K562 (cell line): ENCODE results near the gene APOM. TPM values are rescaled to one million over a fixed set of nuclear protein-coding genes. Genes with fewer than 3 reads are reported as not detected.

Experiments used
- ATF7 ChIP-seq: fragments of 450-650 bp; IDR thresholded peaks from 2 replicates; pipeline ENCODE4 v1.7.1; 2014; ENCODE audit warnings: mild to moderate bottlenecking, moderate library complexity
- CBFA2T2 ChIP-seq: fragments of 450-650 bp; conservative IDR thresholded peaks from 2 replicates; pipeline ENCODE4 v1.6.1; 2017; ENCODE audit warnings: mild to moderate bottlenecking
- CREB1 ChIP-seq, 2 experiments: sonication (generic) in 1 of 2; formaldehyde crosslinking in 1 of 2; IDR thresholded peaks; 2 replicates each; pipeline versions ENCODE4 v1.6.1 to v1.8.0; 2012 to 2022; ENCODE audit warnings: inconsistent platforms in 1 of 2, mild to moderate bottlenecking in 1 of 2, missing genetic modification reagents in 1 of 2, moderate library complexity in 1 of 2
- EZH2 ChIP-seq: IDR thresholded peaks from 2 replicates; pipeline ENCODE4 v1.6.1; 2012; ENCODE audit warnings: low read depth, mild to moderate bottlenecking, inconsistent platforms, low read length, borderline replicate concordance
- FUS ChIP-seq: fragments of 200-400 bp; formaldehyde crosslinking; optimal IDR thresholded peaks from 2 replicates; pipeline ENCODE3; 2017; ENCODE audit warnings: low read depth, low read length
- GABPA ChIP-seq: fragments of 200-800 bp; sonication (Bioruptor generic); conservative IDR thresholded peaks from 2 replicates; pipeline ENCODE4 v1.6.1; 2016; ENCODE audit warnings: low read depth, missing genetic modification characterization, missing compliant biosample characterization
- HMGN3 ChIP-seq: IDR thresholded peaks from 2 replicates; pipeline ENCODE4 v1.6.1; 2011; ENCODE audit warnings: borderline replicate concordance, low read depth, mild to moderate bottlenecking, mixed read lengths, low read length; ENCODE audit not compliant: insufficient read length; ENCODE audit errors: extremely low read depth
- JUND ChIP-seq, 2 experiments: IDR thresholded peaks; 2 replicates in 1 of 2; 3 replicates in 1 of 2; pipeline ENCODE4 v1.6.1; 2011; ENCODE audit warnings: borderline replicate concordance in 2 of 2, low read depth in 2 of 2, low read length in 2 of 2, improper control_type of control experiment in 1 of 2, missing biosample characterization in 1 of 2, missing genetic modification characterization in 1 of 2, missing genetic modification reagents in 1 of 2
- NR2C1 ChIP-seq, 2 experiments: fragments of 450-650 bp; IDR thresholded peaks; 2 replicates each; pipeline ENCODE4 v1.6.1; 2017; ENCODE audit warnings: mild to moderate bottlenecking in 2 of 2, antibody characterized with exemption in 1 of 2, inconsistent platforms in 1 of 2, missing compliant biosample characterization in 1 of 2, missing genetic modification characterization in 1 of 2
- PHF21A ChIP-seq: fragments of 450-650 bp; IDR thresholded peaks from 2 replicates; pipeline ENCODE4 v1.6.1; 2017; ENCODE audit warnings: low read depth, borderline replicate concordance
- SIX5 ChIP-seq, 2 experiments: IDR thresholded peaks; 2 replicates each; pipeline ENCODE4 v1.6.1; 2011; ENCODE audit warnings: low read length in 2 of 2, borderline replicate concordance in 1 of 2, low read depth in 1 of 2, mild to moderate bottlenecking in 1 of 2, moderate library complexity in 1 of 2; ENCODE audit not compliant: insufficient read depth in 1 of 2
- ZKSCAN3 ChIP-seq: fragments of 250-450 bp; sonication (Bioruptor Pico); IDR thresholded peaks from 2 replicates; pipeline ENCODE4 v1.4.0; 2020
- ZNF174 ChIP-seq: fragments of 250-450 bp; sonication (Bioruptor Pico); IDR thresholded peaks from 2 replicates; pipeline ENCODE4 v1.4.0; 2020; ENCODE audit warnings: mild to moderate bottlenecking
- ZNF212 ChIP-seq: fragments of 450-650 bp; formaldehyde crosslinking; IDR thresholded peaks from 2 replicates; pipeline ENCODE4 v1.4.0; 2020; ENCODE audit warnings: mild to moderate bottlenecking
- polyA plus RNA-seq, 8 experiments: library from polyadenylated mRNA; depleted of rRNA in 4 of 8; stranded (reverse) in 5 of 8; unstranded in 3 of 8; fragments of >200 nt; fragmentation: Nextera tagmentation in 2 of 8; fragmentation: Illumina TruSeq in 1 of 8; extraction: Ambion mirVana in 2 of 8; extraction: Trizol in 1 of 8; gene quantifications; 2 replicates each; pipeline versions ENCODE4 v1.2.1 to v1.2.3, GENCODE V29; 2011 to 2014; ENCODE audit warnings: inconsistent platforms in 1 of 8, missing spikeins in 1 of 8
- total RNA-seq, 7 experiments: library from RNA; depleted of rRNA in 6 of 7; stranded (reverse); fragments of >200 nt in 6 of 7; fragmentation: Illumina TruSeq in 2 of 7; extraction: Trizol in 2 of 7; gene quantifications; 2 replicates each; pipeline versions ENCODE4 v1.2.1 to v1.2.3, GENCODE V29; 2011 to 2021; ENCODE audit warnings: low replicate concordance in 1 of 7
- TF ChIP-seq, protein P1 (sequence below): sonication (generic); formaldehyde crosslinking; IDR thresholded peaks from 2 replicates; pipeline ENCODE4 v1.5.0; 2020; ENCODE audit warnings: missing genetic modification reagents
- TF ChIP-seq, protein P2 (sequence below): sonication (generic); formaldehyde crosslinking; IDR thresholded peaks from 2 replicates; pipeline ENCODE4 v1.8.1; 2022; ENCODE audit warnings: missing genetic modification reagents
- TF ChIP-seq, protein P3 (sequence below): fragments of 450-650 bp; IDR thresholded peaks from 2 replicates; pipeline ENCODE4 v1.6.1; 2016; ENCODE audit warnings: low read depth, mild to moderate bottlenecking, moderate library complexity
- TF ChIP-seq, protein P4 (sequence below): fragments of 450-650 bp; IDR thresholded peaks from 2 replicates; pipeline ENCODE4 v1.6.1; 2016; ENCODE audit warnings: antibody characterized with exemption

Gene APOM
- total and polyA plus RNA-seq, 9 of the 15 experiments (the other 6 are each of a cell fraction or from before 2014, with no cell fraction given), result 5.7 to 24.3 (median 10.4) TPM

DNA sequence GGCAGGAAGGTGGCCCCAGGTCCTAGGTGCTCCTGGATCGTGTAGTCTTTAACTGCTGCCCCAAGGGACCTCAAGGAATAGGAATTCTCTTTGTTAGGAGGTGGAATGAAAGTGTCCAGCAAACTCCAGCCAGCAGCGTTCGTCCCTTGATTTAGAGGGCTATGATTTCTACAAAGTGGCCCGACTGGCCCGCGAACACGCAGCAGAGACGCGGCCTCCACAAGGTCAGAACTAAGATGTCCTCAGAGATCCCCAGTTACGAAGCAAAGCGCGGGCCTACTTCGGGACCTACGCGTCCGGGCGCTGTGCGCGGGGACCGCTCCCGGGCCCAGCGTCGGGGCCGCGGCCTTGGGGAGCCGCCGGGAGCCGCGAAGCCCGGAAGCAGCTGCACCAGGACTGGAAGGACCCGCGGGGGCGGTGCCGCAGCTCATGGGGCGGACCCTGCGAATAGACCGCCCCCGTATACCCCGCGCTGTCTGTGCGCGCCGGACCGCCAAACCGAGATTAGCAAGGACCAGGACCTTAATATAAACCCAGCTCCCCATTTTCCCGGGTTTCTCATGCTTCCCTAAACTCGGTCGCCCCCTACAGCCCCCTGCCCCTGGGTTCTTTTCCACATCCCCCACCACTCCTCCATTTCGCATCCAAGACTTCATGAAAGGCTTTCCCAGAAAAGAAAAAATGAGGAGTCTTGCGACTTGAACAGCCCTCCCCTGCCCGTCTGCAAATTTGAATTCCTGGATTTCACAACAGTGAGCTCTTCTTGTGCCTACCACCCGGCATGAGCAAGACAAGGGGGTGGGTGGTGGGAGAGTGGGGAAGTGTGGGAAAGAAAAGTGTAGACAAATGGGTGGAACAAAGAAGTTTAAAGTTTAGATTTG is 4.9 kb downstream of the APOM start, which contains the start of gene C6orf47 (continued):
- TF ChIP-seq, protein P1, sequence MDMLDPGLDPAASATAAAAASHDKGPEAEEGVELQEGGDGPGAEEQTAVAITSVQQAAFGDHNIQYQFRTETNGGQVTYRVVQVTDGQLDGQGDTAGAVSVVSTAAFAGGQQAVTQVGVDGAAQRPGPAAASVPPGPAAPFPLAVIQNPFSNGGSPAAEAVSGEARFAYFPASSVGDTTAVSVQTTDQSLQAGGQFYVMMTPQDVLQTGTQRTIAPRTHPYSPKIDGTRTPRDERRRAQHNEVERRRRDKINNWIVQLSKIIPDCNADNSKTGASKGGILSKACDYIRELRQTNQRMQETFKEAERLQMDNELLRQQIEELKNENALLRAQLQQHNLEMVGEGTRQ (CRISPR knock-in tag), result no peak
- TF ChIP-seq PHF21A, result no peak
- no peak for TF ChIP-seq EZH2
- TF ChIP-seq CBFA2T2, result no peak
- TF ChIP-seq FUS, result no peak
- TF ChIP-seq, protein P2, sequence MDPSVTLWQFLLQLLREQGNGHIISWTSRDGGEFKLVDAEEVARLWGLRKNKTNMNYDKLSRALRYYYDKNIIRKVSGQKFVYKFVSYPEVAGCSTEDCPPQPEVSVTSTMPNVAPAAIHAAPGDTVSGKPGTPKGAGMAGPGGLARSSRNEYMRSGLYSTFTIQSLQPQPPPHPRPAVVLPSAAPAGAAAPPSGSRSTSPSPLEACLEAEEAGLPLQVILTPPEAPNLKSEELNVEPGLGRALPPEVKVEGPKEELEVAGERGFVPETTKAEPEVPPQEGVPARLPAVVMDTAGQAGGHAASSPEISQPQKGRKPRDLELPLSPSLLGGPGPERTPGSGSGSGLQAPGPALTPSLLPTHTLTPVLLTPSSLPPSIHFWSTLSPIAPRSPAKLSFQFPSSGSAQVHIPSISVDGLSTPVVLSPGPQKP (CRISPR knock-in tag), result no peak
- TF ChIP-seq ATF7, result peak; percentile 85
- TF ChIP-seq GABPA, result no peak
- no peak for TF ChIP-seq ZKSCAN3
- no peak for TF ChIP-seq HMGN3
- 0 out of 4 replicates have a peak, but pooled peaks of 1 of the 2 experiments have one; percentile 2 for TF ChIP-seq SIX5 (IDR thresholded peaks at IDR 0.05; ENCODE audit: borderline replicate concordance in 1 of 2, insufficient read depth in 1 of 2, low read depth in 1 of 2, low read length in 2 of 2)
- TF ChIP-seq, protein P3, sequence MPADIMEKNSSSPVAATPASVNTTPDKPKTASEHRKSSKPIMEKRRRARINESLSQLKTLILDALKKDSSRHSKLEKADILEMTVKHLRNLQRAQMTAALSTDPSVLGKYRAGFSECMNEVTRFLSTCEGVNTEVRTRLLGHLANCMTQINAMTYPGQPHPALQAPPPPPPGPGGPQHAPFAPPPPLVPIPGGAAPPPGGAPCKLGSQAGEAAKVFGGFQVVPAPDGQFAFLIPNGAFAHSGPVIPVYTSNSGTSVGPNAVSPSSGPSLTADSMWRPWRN, result no peak
- TF ChIP-seq ZNF174 (CRISPR knock-in tag), result no peak
- no peak for TF ChIP-seq NR2C1 (IDR thresholded peaks at IDR 0.05)
- TF ChIP-seq NR2C1 (tag; IDR thresholded peaks at IDR 0.05), result peak; percentile 42; the same call in 1 of the 2 replicates
- TF ChIP-seq JUND (IDR thresholded peaks at IDR 0.05; ENCODE audit: borderline replicate concordance, low read depth, low read length), result peak; percentile 75
- peak; percentile 62; the same call in 1 of the 3 replicates for TF ChIP-seq JUND (tag; IDR thresholded peaks at IDR 0.05; ENCODE audit: borderline replicate concordance, low read depth, low read length)
- TF ChIP-seq CREB1 (IDR thresholded peaks at IDR 0.05), result peak; percentile 68; the same call in 1 of the 2 replicates
- TF ChIP-seq CREB1 (CRISPR knock-in tag; IDR thresholded peaks at IDR 0.05), result peak; percentile 57; the same call in 1 of the 2 replicates
- TF ChIP-seq, protein P4, sequence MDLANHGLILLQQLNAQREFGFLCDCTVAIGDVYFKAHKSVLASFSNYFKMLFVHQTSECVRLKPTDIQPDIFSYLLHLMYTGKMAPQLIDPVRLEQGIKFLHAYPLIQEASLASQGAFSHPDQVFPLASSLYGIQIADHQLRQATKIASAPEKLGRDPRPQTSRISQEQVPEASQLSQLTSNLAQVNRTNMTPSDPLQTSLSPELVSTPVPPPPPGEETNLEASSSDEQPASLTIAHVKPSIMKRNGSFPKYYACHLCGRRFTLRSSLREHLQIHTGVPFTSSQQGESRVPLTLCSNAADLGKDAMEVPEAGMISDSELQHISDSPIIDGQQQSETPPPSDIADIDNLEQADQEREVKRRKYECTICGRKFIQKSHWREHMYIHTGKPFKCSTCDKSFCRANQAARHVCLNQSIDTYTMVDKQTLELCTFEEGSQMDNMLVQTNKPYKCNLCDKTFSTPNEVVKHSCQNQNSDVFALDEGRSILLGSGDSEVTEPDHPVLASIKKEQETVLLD, result peak; percentile 75
- TF ChIP-seq ZNF212, result peak; percentile 89; the same call in 1 of the 2 replicates
